Ishikawa (cell line): ENCODE data around the gene ZNF175.

Experiments
- CEBPB ChIP-seq: IDR thresholded peaks from 2 replicates; pipeline ENCODE4 v1.6.1; 2012
- CREB1 ChIP-seq: IDR thresholded peaks from 2 replicates; pipeline ENCODE4 v1.6.1; 2012; ENCODE audit warnings: low read depth
- EGR1 ChIP-seq: IDR thresholded peaks from 2 replicates; pipeline ENCODE4 v1.6.1; 2012
- EP300 ChIP-seq: IDR thresholded peaks from 2 replicates; pipeline ENCODE4 v1.6.1; 2012; ENCODE audit warnings: borderline replicate concordance
- FOXM1 ChIP-seq: IDR thresholded peaks from 2 replicates; pipeline ENCODE4 v1.6.1; 2012; ENCODE audit warnings: low read depth, borderline replicate concordance
- MAX ChIP-seq: IDR thresholded peaks from 2 replicates; pipeline ENCODE4 v1.6.1; 2012
- NFIC ChIP-seq: IDR thresholded peaks from 2 replicates; pipeline ENCODE4 v1.6.1; 2012
- RAD21 ChIP-seq: IDR thresholded peaks from 2 replicates; pipeline ENCODE4 v1.6.1; 2012; ENCODE audit warnings: low read depth
- REST ChIP-seq: IDR thresholded peaks from 2 replicates; pipeline ENCODE4 v1.6.1; 2012; ENCODE audit warnings: low read depth, mild to moderate bottlenecking
- TAF1 ChIP-seq: IDR thresholded peaks from 2 replicates; pipeline ENCODE4 v1.6.1; 2012; ENCODE audit warnings: low read depth, mild to moderate bottlenecking
- USF1 ChIP-seq: IDR thresholded peaks from 2 replicates; pipeline ENCODE4 v1.6.1; 2012
- YY1 ChIP-seq: IDR thresholded peaks from 2 replicates; pipeline ENCODE4 v1.6.1; 2012; ENCODE audit warnings: low read depth
- ZBTB7A ChIP-seq: IDR thresholded peaks from 2 replicates; pipeline ENCODE4 v1.6.1; 2012; ENCODE audit warnings: low read depth

GRCh38 chr19:51530616-51531015 is 40.5 kb upstream of the ZNF175 start:
- TF ChIP-seq REST = no peak
- TF ChIP-seq CREB1 = no peak
- no peak for TF ChIP-seq EP300
- TF ChIP-seq CEBPB = no peak
- TF ChIP-seq RAD21 = no peak
- no peak for TF ChIP-seq TAF1
- no peak for TF ChIP-seq FOXM1
- no peak for TF ChIP-seq ZBTB7A
- TF ChIP-seq USF1 = no peak
- no peak for TF ChIP-seq NFIC
- no peak for TF ChIP-seq MAX
- TF ChIP-seq YY1 = no peak
- TF ChIP-seq EGR1 = no peak
